Activated naive CD4-positive, alpha-beta T cell treated with Interleukin-2 at 50 U/mL for 16 hours (primary cell): ENCODE measurements around the gene EHD1.

Experiments
- DNase-seq: peaks from one replicate; pipeline ENCODE4 v3.0.0-alpha.2; 2020

The EHD1 gene

GRCh38 chr11:64878494-64879243, at the start of gene EHD1:
EHD1 (minus strand) TSS chr11:64878621; CDS start chr11:64878464, 157 bp downstream.
- DNase-seq: peak; percentile 99

GRCh38 chr11:64926689-64927088, 48.3 kb upstream of the EHD1 start:
- no peak for DNase-seq

DNA sequence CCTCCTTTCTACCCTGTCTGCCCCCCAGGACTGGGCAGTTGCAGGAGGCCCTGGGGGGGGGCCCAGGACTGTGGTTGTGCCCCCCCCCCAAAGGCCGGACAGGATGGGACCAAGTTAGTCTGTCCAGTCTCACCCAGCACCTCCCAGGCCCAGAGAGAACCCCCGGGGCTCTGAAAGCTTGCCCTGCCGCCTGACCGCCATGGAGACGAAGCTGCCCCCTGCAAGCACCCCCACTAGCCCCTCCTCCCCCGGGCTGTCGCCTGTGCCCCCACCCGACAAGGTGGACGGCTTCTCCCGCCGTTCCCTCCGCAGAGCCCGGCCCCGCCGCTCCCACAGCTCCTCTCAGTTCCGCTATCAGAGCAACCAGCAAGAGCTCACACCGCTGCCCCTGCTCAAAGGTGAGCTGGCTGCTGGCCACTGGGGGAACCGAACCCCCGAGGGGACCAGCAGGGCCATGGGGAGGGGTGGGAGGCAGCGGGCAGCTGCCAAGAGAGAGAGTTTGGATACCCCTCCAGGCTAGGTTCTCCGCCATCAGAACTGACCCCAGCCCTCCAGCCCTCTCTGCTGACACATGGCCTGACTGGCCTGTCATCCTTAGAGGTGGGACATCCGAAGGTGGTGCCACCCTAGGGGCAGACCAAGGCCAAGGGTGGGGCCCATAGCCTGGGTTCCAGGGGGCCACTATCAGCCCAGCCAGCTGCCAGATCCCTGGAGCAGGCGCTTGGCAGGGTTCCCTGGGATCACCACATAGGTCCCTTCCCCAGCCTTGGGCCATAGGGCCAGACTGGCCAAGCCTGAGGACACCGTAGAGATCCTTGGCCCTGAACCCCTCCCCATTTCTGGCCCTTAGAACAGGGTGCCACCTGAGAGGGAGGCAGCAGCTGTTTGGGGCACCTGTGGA, 47.4 kb upstream of the EHD1 start:
- DNase-seq: no peak

- peak; percentile 6 for DNase-seq
Measured at GRCh38 chr11:64924910-64925284, 46.5 kb upstream of the EHD1 start.

- DNase-seq: peak; percentile 92
Measured at GRCh38 chr11:64923944-64924909, 45.8 kb upstream of the EHD1 start, which contains the start of gene PPP2R5B. PPP2R5B (plus strand) TSS chr11:64924689; CDS start chr11:64925735, 1,046 bp downstream.

- no peak for DNase-seq
Measured at GRCh38 chr11:64923151-64923661, 44.8 kb upstream of the EHD1 start.

DNA sequence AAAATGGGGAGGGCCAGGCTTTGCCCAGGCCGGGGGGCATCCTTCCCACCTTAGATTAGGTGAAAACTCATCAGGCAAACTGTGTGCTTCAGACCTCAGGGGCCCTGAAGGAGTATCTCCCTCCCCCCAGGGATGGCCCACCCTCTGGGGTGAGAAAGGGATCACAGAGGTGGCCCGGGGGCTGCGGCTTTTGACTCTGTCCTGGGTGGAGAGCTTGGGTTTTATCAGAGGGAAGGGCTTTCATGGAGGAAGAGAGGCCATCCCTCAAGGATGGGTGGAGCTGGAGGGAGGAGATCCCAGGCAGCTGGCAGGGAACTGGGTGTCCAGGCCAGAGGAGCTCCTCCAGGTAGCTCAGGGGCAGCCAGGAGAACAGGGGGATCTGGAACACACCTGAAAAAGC, 43.0 kb upstream of the EHD1 start:
- DNase-seq: no peak

DNA sequence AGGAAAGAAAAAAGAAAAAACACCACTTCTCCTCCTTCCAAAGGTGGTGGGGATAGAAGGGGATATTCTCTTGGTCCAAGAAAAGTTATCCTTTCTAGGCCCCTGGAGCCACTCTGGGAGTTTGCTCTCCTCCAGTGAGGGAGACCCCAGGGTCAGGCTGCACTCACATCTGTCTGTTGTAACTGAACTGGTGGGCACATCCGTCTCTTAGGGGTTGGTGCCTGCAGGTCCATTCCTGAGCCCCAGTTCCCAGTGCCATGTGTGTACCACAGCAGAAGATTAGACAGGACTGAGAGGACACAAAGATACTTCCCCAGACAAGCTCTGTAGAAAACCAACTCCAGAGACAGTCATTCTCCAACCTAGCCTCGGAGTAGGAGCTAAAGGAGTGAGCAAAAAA, 41.7 kb upstream of the EHD1 start:
- DNase-seq: no peak

GRCh38 chr11:64919627-64920026, 41.2 kb upstream of the EHD1 start:
- DNase-seq: no peak

GRCh38 chr11:64918017-64918416, 39.6 kb upstream of the EHD1 start:
- DNase-seq: no peak

- DNase-seq: no peak
Measured at GRCh38 chr11:64917663-64917995, 39.2 kb upstream of the EHD1 start.

DNA sequence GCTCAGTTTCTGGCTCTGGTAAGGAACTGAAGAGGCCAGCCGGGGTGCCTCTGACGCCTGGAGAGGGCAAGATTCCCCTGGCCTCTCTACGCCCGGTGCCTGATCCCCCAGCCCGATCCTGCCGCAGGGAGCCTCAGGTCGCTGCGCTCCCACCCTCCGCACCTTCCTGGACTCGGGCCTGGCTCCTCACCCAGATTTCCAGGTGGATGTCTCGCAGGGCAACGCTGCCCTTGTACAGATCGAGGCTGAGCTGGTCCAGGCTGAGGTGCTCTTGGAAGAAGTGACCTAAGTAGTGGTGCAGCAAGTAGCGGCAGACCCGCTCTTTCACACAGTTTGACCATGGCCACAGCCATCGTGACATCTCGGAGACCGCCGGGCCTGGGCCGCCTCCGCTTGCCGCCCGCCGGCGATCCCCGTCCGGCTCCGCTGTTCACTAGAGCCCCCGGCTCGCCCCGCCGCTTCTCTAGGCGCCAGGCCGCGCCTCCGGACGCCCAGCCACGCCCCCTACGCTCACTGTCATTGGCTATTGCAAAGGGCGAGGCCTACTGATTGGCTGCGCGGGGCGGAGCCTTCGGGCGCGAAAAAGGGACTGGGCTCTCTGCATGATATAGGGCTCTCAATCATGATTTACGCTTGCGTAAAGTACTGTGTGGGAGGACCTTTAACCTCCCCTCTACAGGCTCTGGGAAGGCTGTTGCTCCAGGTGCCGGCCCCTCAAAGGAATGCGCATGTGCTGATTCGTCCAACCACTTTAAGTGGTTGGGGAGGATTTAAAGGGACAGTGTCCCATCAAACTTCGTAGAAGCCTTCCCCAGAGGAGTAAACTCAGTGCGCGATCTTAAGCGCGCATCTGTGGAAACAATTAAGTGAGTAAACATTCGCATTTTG, 38.6 kb upstream of the EHD1 start, which contains the start of gene ATG2A:
Gene ATG2A (minus strand): TSS at position 435 of the 888 bp plus-strand sequence. CDS start 74 bp downstream, at position 361.
- peak; percentile 99 for DNase-seq

GRCh38 chr11:64916040-64916774, 37.8 kb upstream of the EHD1 start:
- peak; percentile 35 for DNase-seq

- DNase-seq: no peak
Measured at GRCh38 chr11:64915376-64915887, 37.0 kb upstream of the EHD1 start.

- no peak for DNase-seq
Measured at GRCh38 chr11:64914123-64914522, 35.7 kb upstream of the EHD1 start.

GRCh38 chr11:64913171-64913727, 34.8 kb upstream of the EHD1 start:
- no peak for DNase-seq

DNA sequence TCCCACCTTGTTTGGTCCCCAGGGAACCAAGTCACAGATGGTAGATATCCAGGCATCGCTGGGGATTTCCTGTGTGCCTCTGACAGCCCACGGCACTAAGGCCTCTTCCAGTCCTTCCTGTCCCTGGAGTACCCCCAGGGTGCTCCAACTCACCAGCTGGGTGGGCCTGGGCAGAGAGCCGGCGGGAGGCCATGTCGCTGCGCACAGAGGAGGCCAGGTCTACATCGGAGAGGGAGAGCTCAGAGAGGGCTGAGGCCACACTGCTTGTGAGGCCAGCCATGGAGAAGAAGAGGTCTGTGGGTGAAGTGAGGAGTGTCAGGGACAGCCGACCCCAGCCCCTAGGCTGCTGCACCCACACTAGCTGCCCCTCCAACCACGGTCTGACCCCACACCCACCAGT, 33.3 kb upstream of the EHD1 start:
- DNase-seq: no peak

GRCh38 chr11:64911142-64911541, 32.7 kb upstream of the EHD1 start:
- DNase-seq: no peak

DNA sequence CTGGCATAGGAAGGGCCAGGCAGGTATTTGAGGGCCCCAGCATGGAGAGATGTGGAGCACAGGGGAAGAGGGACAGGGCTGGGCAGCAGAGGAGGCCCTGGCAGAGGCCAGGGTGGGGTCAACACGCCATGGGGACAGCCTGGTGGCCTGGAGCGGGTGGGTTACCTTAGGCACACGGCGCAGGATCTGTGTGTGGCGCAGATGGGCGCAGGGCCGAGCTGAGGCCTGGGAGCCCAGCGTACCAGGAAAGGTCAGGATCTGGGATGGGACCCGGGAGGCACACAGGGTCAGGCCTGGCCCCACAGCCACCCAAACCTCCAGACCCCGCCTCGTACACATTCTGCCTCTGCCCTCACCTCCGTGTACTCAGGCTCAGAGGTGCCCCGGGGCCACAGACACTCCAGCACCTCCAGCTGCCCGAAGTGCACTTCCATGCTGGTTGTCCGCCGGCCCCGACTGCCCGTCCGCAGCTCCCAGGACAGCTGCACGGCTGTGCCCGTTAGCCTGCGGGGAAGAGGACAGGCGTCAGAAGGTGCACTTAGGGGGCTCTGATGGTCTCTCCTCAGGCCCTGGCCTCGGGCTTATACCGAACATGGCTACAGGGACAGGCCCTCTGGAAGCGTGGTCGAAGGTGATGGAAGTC, 32.2 kb upstream of the EHD1 start:
- DNase-seq: no peak
